Stimulated activated CD4-positive, alpha-beta T cell treated with anti-CD3 and anti-CD28 coated beads, Interleukin-1b, Interleukin-23, amount 100 ng/mL, for 24 hours (primary cell): ENCODE measurements around the gene RPL3.
A peak's percentile ranks its signal among the peaks of the same experiment; 100 is the strongest.
"Not testable (repeated sequence)": the region's sequence is repeated elsewhere in the genome, so short reads cannot be mapped to it uniquely, and the experiment has no call there.

Source experiments
- DNase-seq, 4 experiments: peaks; one replicate each; pipeline ENCODE4 v3.0.0-alpha.2; 2020; ENCODE audit warnings: low read depth in 4 of 4, low spot score in 1 of 4

The RPL3 gene

GRCh38 chr22:39351689-39352214 lies 32.3 kb upstream of the RPL3 start:
- DNase-seq = no peak

GRCh38 chr22:39350757-39351688 lies 31.6 kb upstream of the RPL3 start:
- no peak for DNase-seq

GRCh38 chr22:39349967-39350726 lies 30.7 kb upstream of the RPL3 start, which contains the start of gene SYNGR1:
Gene SYNGR1, plus strand, starts transcription at chr22:39349991. Its CDS starts 20 bp downstream, at chr22:39350011.
- DNase-seq = no peak

- no peak for DNase-seq
These were observed 30.1 kb upstream of the RPL3 start for GRCh38 chr22:39349506-39349966.

- DNase-seq = no peak
These were observed 29.6 kb upstream of the RPL3 start for GRCh38 chr22:39348909-39349505.

- DNase-seq = no peak
These were observed 25.8 kb upstream of the RPL3 start for GRCh38 chr22:39345231-39345630.

GRCh38 chr22:39344046-39344390 lies 24.6 kb upstream of the RPL3 start:
- no peak for DNase-seq

GRCh38 chr22:39343259-39344045 lies 24.0 kb upstream of the RPL3 start:
- peak in 2 of 4 experiments; percentile 30 to 31 for DNase-seq

- DNase-seq = no peak
These were observed 21.8 kb upstream of the RPL3 start for GRCh38 chr22:39341179-39341578.

GRCh38 chr22:39339775-39340174 lies 20.4 kb upstream of the RPL3 start:
- DNase-seq = not testable (repeated sequence)

- no peak for DNase-seq
These were observed 17.0 kb upstream of the RPL3 start for GRCh38 chr22:39336411-39336810.

GRCh38 chr22:39332441-39333064 lies 13.1 kb upstream of the RPL3 start:
- no peak for DNase-seq

- DNase-seq = not testable (repeated sequence)
These were observed 11.1 kb upstream of the RPL3 start for GRCh38 chr22:39330553-39330952.

GRCh38 chr22:39327995-39328754 lies 8.8 kb upstream of the RPL3 start:
- DNase-seq = no peak

GRCh38 chr22:39325392-39325932 lies 6.0 kb upstream of the RPL3 start:
- no peak for DNase-seq

- not testable (repeated sequence) for DNase-seq
These were observed 1.2 kb upstream of the RPL3 start for GRCh38 chr22:39320616-39321029.

- peak in 1 of 4 experiments; percentile 42 for DNase-seq
These were observed 728 bp downstream of the RPL3 start for GRCh38 chr22:39318507-39319283.
